ENCODE data around the gene FAM184A.

GRCh38 chr6:119096721-119097565, 18.5 kb upstream of the FAM184A start:
- TF ChIP-seq CTCF (IDR thresholded peaks at IDR 0.05 in 4 of 5, conservative IDR thresholded peaks at IDR 0.05 in 1 of 5) (no peak), POLR2A (IDR thresholded peaks at IDR 0.05) (no peak)

All from gastrocnemius medialis (tissue), 4 donors.